ENCODE measurements around the gene MINDY4. TPM values are rescaled to one million over a fixed set of nuclear protein-coding genes. Genes with fewer than 3 reads are reported as not detected.

Gene MINDY4
- total RNA-seq, 1 donor from 2014 or later, result 2.1 TPM

DNA sequence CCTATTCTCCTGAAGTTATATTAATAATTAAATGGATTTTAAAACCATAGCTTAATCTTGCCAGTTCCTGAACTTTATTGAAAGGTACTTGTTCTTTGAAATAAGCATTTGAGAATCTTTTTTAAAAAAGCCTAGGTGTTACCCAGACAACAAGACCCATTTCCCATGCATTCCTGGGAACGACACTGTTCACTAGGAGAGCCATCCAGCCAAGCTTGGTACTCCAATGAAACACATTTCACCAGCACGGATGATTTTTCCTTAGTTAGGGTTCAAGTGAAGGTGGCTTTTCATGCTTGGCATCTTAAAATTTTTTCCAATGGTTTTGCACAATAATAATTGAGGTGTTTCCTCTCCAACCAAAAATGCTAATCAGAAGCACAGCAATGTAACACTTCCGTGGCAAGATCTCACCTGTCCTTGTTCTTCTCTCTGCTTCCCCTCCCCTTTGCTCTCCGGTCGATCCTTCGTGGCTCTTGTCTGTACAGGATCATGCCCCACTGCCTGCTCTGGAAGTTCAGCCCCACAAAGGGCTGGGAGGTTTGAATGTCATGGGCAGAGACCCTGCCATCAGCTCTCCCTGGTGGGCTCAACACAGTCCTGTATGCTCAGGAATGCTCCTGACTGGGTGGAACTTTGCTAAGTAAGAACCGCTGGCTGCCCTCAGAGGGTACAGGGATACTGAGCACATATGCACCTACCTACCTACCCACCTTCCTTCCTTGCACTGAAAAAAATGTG, 70.8 kb downstream of the MINDY4 start:
- intact Hi-C loops (cut with DNase I), result no loop called here
- DNase-seq (ENCODE audit: low spot score), result peak; percentile 41

DNA sequence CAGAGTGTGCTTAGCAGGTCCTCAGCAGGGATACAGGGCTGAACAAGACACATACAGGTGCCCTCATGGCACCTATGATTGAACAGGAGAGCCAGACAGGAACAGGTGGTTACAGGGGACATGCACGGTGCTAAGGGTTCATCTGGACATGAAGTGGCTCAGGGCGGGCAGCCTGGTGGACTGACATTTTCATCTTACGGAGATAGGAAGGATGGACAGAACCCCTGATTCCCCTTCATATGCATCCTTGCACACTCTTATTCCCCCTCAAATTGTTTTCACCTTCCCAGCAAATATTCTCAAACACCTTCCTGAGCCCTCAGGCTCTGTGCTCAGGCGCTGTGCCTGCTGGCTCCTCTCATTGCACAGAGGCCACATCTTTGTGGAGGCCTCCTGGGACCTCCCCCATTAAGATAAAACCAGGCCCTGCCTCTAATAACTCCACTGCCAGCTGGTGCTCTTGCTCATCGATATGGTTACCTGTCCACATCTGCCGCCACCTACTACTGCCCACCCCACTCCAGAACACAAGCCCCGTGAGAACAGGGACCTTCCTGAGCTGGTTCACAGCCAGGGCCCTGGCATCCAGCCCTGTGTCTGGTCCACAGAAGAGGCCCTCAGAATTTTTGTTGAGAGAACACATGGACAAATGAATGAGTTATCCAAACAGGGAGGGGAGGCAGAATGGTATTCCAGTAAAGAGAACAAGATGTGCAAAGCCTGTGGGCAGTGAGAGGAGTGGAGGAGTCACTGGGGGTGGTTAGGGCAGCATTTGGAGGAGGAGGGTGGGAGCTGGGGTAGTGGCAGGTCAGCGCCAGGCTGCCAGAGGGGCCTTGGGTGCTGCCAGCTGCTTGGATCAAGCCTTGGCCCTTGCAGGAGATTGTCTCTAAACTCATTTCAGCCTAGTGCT, 71.6 kb downstream of the MINDY4 start:
- intact Hi-C loops (cut with DNase I), result no loop called here
- peak; percentile 68 for DNase-seq (ENCODE audit: low spot score)

DNA sequence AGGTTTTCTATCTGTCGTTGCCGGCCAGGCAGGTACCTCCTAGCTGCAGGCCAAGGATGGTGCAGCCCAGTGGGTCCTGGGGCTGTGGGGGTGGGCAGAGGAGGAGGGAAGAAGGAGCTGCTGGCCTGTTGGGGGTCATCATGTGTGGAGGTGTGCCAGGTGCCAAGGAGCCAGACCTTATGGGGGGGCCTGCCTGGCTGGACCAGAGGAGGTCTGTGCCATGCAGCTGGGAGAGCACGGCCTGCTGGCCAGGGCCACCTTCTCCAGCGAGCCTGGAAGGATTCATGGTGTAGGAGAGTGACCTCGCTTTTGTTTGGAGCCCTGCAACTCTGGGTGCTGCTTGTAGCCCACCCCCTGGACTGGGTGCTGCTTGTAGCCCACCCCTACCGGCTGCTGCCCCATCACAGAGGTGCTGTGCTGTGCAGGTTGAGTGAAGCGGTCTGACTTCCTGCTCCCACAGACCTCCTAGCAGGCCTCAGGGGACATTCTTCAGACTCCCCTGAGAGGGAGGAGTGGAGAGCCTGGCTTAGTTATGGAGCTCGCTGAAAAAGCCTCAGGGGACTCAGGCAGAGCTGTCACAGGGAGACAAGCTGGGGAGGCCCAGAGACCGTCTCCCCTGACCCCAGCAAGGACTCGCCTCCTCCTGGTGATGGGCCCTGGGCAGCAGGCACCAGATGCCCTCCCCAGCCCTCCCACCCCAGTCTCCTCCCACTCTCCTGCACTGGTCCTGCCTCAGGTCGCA, 72.7 kb downstream of the MINDY4 start:
- intact Hi-C loops (cut with DNase I), result no loop called here
- peak; percentile 70 for DNase-seq (ENCODE audit: low spot score)

DNA sequence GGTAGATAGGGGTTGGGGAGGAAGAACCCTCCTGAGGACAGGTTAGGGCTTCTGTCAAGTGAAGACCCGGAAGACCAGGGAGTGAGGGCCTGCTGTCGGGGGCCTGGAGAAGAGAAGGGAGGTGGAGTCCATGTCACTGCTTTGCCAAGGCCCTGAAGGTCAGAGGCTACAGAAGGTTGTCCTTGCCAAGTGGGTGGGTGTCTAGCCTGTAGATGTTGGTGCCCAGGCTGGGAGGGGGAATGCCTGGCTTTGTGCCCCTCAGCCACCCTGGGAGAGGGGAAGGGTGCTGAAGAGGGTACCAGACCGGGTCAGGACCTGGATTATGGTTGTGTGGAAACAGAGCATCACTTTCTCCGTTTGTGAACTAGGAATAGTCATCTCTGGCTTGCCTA, 73.3 kb downstream of the MINDY4 start:
- DNase-seq (ENCODE audit: low spot score), result peak; percentile 56
- intact Hi-C loops (cut with DNase I), result no loop called here

DNA sequence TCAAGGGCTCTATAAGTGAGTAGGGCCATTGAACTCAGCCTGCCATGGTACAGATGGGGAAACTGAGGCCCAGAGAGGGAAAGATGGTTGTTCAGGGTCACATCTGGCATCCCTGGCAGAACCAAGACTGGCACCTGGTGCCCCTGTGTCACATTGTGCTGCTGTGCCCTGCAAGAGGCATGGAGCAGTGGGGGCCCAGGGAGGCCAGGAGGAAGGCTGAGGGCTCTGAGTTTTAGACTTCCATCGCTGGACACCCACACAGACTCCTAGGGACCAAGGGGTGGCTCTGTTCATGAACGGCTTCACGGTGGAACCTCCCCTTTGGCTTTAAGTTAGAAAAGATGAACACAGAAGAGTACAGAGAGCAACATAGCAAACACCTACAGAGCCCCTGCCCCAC, 73.7 kb downstream of the MINDY4 start:
- DNase-seq (ENCODE audit: low spot score), result peak; percentile 67
- intact Hi-C loops (cut with DNase I), result no loop called here

DNA sequence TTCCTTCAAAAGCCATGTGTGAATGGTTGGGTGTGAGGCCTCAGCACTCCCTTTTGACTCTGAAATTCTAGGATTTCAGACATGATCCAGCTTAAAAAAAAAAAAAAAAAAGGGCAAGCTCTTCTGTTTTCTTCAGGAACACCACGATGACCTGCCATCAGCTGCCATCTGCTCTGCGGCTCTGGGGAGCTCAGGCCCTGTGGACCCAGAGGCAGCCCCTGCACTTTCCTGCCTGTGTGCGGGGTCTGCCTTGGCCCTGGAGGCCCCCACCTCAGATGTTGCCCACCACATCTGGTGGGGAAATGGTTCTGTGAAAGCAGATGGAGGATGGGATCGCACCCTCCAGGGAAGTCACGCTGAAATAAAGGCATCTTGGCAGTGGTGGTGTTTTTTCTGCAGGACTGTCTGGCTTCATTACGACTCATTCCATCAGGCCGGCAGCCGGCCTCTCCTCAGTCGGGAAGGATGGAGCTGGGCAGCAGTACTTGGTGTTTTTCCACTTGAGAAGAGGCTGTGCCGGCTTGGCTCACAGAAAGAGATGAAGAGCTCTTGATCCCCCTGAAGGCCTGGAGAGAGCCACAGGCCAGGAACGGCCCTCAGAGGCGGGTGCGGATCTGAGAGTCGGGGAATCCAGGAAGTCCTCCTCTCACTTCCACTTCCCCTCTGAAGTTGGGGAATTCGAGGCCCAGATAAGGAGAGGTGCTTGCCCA, 74.4 kb downstream of the MINDY4 start:
- intact Hi-C loops (cut with DNase I), result no loop called here
- DNase-seq (ENCODE audit: low spot score), result peak; percentile 71

DNA sequence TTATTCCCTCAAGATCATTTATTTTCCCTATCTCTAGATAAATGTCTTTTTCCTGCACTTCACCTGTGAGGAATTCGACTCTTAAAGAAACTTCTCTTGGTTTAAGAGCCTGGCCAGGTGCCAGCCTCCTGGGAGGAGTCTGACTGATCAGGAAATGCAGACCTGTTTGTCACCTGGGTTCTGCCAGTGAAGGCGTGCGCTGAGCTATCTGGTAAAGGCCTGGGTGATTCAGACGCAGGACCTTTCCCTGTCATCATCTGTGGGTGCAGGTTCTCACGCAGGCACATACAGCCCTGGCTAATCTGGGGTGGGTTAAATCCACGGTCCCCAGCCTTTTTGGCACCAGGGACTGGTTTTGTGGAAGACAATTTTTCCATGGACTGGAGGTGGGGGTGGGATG, 75.2 kb downstream of the MINDY4 start:
- intact Hi-C loops (cut with DNase I), result no loop called here

DNA sequence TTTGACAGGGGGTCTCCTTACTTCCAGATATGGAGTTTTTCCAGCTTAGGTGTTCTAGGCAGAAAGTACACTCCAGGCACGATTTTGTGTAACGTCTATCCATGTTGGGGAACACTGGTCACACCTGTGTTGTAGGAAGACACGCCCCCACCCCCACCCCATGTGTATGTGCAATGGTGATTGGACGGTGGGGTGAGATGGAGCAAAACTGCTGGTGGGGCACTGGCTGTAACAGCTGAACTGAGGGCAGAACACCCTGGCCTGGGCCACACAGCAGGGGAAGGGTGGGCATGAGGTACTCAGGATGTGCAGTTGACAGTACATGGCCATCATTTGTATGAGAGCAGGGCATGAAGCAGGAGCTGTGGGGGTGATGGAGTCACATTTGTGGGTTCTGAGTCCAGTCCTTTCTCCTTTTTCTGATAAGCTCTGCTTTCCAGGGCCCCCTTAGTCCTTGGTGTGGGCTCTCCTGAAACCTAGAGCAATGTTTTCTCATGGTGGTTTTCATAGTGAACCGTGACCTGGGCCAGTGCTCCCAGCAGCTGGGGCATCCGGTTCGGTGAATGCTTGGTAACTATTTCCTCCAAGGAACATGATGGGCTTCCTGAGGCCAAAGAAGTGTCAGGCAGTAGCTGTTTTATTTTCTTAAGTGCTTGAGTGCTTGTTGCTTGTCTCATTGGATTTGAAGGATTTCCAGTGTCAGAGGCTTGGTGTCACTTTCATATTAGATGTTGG, 77.1 kb downstream of the MINDY4 start:
- intact Hi-C loops (cut with DNase I), result no loop called here

More for the DNA sequence above, 75.2 kb downstream of the MINDY4 start:
- DNase-seq (ENCODE audit: low spot score), result peak; percentile 2

DNA sequence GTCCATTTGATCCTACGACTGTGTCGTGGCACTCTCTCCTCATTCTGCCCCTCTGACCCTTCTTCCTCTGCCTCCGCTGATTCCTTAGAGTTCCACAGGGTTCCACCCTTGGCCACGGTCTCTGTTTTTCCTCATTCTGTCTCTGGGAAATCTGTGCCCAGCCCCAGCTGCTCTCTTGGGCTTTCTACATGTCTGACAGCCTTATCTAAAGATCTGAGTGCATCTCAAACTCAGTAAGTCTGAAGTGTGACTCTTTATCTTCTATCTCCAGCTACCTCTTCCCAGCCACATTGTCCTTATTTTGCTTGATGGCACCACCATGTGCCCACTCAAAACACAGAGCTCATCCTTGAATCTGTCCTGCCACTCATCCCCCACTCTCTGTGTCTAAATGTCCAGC, 78.3 kb downstream of the MINDY4 start:
- intact Hi-C loops (cut with DNase I), result no loop called here
- DNase-seq (ENCODE audit: low spot score), result no peak

More for the DNA sequence above, 77.1 kb downstream of the MINDY4 start:
- no peak for DNase-seq (ENCODE audit: low spot score)

DNA sequence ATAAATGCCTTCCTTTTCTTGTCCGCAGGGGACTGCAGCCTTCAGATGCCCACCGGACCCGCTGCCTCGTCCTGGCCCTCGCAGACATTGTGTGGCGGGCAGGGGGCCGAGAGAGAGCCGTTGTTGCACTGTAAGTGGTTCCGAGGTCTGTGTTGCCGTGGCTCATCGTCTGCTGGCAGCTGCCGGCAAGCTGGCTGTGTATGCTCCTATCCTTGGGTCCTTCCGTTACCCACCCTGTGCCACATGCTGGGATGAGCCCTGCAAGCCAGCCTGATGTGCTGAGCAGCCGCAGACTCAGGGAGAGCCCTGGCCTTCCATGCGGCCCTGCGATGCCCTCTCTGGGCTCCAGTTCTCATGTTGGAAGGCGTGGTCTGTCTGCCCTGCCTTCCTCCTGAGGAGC, 79.2 kb downstream of the MINDY4 start:
- no peak for DNase-seq (ENCODE audit: low spot score)
- intact Hi-C loops (cut with DNase I), result no loop called here

DNA sequence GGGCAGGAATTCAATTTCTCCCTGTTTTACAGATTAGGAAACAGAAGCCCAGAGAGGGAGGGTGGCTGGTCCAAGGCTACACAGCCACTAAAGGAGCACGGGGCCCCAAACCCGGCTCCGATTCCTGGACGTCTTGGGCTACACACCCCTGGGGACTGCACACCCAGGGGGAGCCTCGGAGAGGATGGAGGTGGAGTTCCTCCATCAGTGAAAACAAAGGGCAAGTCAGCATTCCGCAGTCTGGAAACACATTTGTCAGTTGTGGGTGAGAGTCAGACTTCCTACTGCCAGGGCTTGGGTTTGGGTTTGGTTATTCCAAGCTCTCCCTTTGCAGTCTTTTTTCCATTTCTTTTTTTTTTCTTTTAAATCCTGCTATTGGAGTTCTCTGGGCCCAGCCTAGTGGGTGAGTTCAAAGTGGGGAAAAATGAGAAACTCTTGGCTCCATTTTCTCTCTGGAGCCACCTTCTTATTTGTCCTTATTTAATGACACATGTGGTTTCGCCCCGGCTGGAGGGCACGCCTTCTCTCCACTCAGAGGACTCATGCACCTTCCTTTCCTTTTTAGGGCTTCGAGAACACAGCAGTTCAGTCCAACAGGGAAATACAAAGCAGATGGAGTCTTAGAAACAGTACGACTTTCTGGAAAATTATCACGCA, 80.6 kb downstream of the MINDY4 start:
- DNase-seq (ENCODE audit: low spot score), result no peak
- intact Hi-C loops (cut with DNase I), result no loop called here

DNA sequence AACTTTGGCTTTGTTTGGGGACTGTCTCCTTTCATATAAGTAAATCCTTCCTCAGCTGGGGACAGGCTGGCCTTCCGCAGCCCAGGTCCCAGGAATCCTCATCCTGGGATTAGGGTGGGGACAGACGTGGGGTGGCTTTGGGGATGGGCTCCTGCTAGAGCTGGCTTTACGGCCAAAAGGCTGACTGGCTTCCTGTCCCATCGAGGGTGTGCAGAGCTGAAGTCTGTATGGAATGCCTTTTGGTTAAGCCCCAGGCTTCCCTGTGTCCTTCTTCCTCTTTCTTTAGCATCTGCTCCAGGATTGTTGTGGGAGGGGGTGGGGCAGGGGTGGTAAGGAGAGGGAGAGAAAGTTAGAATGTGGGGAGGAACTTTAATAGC, 81.1 kb downstream of the MINDY4 start:
- DNase-seq (ENCODE audit: low spot score), result no peak
- intact Hi-C loops (cut with DNase I), result no loop called here

DNA sequence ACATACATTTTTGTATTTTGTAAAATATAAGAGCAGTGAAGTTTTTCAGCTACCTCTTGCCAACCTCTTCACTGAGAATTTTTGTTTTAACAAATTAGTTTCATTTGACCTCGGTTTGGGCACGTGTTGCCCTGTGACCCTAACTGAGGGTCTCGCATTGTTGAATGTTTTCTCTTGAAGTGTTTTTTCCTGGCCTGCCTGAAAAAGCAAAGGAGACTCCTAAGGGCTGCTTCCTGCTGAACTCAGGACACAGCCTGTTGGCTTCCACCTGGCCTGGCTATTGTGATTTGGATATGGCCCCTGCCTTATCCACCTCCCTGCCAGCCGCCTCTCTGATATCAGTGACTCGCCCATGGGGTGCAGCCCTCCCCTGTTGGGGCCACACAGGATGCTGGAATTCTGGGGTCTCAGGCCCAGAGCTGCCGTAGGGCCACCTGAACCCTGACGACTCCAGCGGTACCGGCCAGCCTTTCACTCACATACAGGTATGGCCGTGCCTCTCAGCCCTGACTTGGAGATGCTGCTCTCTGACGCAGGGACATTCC, 81.6 kb downstream of the MINDY4 start:
- no peak for DNase-seq (ENCODE audit: low spot score)
- intact Hi-C loops (cut with DNase I), result no loop called here

DNA sequence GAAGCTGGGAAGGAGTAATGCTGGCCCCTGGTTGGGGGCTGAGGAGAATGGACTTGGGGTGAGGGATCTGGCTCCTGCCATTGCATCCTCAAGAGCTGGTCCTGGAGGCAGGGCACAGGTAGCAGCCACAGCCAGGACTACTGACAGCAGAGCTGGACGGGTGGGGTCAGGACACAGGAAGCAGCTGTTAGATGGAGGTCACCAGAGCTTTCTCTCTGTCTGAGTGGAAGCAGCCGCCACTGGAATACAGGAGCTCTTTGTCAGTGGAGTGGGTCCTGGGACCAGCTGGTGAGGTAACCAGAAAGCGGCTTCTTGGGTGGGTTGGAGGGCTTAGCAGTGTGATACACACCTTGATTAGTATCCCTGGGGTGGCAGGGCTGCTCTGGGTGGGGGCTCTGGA, 82.4 kb downstream of the MINDY4 start:
- intact Hi-C loops (cut with DNase I), result no loop called here

DNA sequence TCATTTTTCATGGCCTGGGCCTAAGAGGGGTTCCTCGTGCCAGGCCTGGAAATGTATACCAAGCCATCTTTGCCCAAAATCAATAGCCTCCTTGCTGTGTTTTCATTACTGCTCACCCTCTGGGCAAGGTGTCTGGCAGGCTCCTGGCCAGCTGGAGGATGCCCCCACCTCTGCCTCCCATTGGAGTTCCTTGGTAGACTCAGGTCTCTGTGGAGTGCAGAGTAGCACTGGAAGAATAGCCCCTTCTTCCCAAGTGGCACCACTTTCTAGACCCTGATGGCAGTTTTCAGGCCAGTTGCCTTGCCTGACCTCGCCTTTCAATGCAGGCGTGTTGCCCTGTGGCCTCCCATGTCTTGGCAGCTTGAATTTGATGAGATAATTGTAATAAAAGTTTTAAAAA, 84.7 kb downstream of the MINDY4 start:
- intact Hi-C loops (cut with DNase I), result no loop called here
- no peak for DNase-seq (ENCODE audit: low spot score)

More for the DNA sequence above, 82.4 kb downstream of the MINDY4 start:
- DNase-seq (ENCODE audit: low spot score), result no peak

DNA sequence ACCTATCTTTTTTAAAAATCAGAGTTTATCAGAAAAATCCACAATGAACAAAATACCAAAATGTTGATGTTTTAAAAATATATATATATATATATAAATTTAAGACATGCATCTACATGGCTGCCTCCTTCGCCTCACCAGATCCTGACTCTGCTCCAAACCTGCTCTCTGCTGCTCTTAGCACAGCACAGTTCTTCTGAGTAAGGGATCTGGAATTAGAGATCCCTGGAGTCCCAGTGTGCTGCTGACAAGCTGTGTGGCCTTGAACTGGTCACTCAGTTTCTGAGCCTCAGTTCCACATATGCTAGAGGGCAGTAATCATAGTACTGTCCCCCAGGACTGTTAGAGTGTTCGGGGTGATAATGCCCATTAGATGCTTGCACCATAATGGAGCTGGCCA, 87.4 kb downstream of the MINDY4 start:
- intact Hi-C loops (cut with DNase I), result no loop called here
- no peak for DNase-seq (ENCODE audit: low spot score)

DNA sequence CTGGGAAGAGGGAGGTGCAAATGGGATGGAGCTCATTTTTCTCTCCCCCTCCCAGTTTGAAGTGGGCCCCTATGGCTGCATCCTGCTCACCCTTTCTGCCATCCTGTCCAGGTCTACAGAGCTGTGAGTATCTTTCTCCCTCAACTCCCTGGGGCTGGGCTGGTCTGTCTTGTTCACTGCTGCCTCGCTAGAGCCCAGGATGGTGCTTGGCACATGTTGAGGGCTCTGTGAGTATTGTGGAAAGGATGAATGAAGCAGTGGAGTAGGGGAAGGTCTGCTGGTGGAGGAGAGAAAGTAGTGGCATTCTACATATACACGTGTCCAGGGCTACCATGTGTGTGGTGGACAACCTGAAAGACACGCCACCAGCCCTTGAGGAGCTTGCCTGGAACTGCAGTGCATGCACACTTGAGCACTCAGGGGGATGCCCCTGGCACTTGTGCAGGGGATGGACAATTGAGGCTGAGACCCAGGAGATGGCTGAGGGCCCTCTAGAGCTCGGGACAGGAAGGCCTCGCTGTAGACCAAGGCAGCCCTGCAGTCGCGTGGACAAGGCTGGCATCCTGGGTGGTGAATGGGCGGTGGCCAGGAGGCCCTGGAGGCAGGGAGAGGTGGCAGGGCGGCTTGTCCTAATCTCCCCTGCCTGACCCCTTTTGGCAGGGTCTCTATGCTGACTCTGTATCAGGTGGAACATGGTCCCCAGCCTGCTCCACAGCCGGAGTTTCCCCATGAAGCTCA, 88.2 kb downstream of the MINDY4 start:
- intact Hi-C loops (cut with DNase I), result no loop called here
- DNase-seq (ENCODE audit: low spot score), result no peak
